GM18526 (cell line): ENCODE data around the gene IPO7.

Source experiments
- POLR2A ChIP-seq: IDR thresholded peaks from 3 replicates; pipeline ENCODE4 v1.6.1; 2011; ENCODE audit not compliant: insufficient read length; ENCODE audit errors: extremely low read depth

The IPO7 gene

DNA sequence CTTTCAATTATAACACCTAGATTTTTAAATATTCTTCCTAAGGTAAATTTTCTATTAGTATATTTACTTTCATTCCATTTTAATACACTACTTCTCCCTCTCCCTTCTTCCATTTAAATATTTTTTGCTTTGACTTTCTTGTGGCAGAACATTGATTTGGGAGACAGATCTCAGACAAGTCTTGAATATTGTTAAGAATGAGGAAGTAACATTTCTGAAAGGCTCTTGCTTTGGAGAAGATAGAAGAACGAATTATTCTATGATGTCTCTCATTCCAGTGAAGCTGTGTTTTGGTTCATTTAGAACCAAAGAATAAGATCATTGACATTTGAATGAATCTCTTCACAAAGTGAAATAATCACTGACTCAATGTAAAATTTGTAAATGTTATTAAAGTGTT lies 2.4 kb downstream of the IPO7 start:
- no peak for TF ChIP-seq POLR2A

GRCh38 chr11:9396310-9396709 lies 11.9 kb downstream of the IPO7 start:
- TF ChIP-seq POLR2A = no peak

- no peak for TF ChIP-seq POLR2A
These were observed 12.3 kb downstream of the IPO7 start for GRCh38 chr11:9396752-9397151.

- no peak for TF ChIP-seq POLR2A
These were observed 13.6 kb downstream of the IPO7 start for GRCh38 chr11:9397746-9398680.

DNA sequence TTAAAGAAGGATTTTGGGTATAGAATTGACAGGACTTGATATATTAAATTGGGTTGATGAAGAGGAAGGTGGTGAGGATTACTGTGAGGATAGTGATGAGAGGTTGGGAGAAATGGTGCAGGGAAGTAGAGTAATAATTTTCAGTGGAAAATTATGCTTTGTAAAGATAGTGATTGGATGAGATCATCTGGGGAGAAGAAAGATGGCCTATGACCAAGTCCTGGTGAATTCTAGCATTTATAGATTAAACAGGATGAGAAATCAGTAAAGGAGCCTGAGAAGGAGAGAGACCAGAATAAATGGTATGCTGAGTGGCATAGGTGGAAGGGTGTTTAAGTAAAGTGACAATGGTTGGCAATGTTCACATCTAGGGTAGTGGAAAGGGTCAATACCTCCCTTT lies 15.0 kb downstream of the IPO7 start:
- TF ChIP-seq POLR2A = no peak

DNA sequence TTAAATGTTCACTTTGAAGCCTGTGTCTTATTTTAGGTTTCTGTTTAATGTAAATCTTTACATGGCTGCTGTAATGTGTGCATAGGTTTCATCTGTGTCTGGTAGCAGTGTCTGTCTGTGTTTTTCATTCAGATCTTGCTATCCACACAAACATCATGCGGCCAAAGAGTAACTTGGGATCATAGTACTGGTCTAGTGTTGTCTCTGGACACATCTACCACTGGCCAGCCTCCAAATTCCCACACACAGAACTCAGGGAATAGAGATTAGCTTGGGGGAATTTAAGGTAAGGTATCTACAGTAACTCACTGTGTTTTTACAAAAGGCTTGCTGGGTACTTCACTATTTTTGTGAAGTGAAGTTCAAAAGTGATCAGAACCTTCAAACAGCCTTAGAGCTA lies 44.3 kb downstream of the IPO7 start:
- TF ChIP-seq POLR2A = no peak

- no peak for TF ChIP-seq POLR2A
These were observed 54.2 kb downstream of the IPO7 start for GRCh38 chr11:9438611-9439010.

- TF ChIP-seq POLR2A = no peak
These were observed 61.8 kb downstream of the IPO7 start for GRCh38 chr11:9446230-9446629.

GRCh38 chr11:9448576-9449352 lies 64.3 kb downstream of the IPO7 start:
- TF ChIP-seq POLR2A = no peak

DNA sequence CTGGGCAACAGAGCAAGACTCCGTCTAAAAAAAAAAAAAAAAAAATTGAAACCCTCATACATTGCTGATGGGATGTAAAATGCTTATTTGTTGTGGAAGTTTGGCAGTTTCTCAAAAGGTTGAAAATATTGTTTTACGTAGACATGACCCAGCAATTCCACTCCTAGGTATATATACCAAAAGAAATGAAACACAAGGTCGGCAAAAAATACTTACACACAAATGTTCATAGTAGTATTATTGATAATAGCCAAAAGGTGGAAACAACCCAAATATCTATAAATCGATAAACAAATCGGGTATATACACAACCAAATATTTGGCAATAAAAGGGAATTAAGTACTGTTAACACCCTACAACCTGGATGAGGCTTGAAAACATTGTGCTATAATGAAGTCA lies 71.3 kb downstream of the IPO7 start:
- no peak for TF ChIP-seq POLR2A

DNA sequence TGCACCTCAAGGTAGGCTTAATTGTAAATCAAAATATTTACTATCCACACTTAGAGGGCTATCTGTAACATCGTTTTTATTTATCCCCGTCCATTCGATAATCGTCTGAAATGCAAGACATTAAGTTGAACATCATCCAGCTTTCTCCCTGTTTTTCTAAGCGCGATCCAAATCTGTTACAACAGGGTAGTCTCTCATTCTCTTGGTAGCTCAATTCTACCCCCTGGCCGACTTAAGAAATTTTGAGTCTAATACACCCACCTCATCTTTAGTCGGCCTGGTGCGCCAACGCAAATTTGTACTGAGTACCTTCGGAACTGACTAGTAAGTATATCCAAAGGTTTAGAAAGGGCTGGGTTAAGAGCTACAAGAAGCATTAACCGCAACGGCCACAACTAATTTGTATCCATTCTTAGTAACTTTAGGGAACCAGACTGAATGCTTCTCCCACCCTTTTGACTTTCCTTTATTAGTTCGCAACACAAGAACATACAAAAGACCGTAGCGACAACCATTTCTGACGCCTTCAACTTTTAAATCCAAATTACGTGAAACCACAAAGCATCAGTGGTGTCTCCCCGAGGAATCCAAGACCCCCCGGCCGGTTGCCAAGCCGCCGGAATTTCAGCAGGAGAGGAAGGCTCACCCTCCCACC lies 75.3 kb downstream of the IPO7 start:
- TF ChIP-seq POLR2A = no peak

- TF ChIP-seq POLR2A = peak; percentile 89
These were observed 76.0 kb downstream of the IPO7 start, which contains the start of gene ZNF143 for GRCh38 chr11:9460322-9461062. Gene ZNF143 (plus strand): TSS chr11:9461012. CDS start chr11:9471309, 10,297 bp downstream.

- peak; percentile 95 for TF ChIP-seq POLR2A
These were observed 76.8 kb downstream of the IPO7 start for GRCh38 chr11:9461063-9461759.

- no peak for TF ChIP-seq POLR2A
These were observed 77.3 kb downstream of the IPO7 start for GRCh38 chr11:9461760-9462134.
